Mesenchymal stem cell (in vitro differentiated cells and primary cell): ENCODE results near the gene ASTN2.

Experiments
- DNase-seq: peaks from one replicate; pipeline ENCODE4 v3.0.0-alpha.2; 2013
- H2AFZ ChIP-seq: one replicate; pipeline ENCODE4 v1.6.1; 2013; ENCODE audit warnings: low read depth, mild to moderate bottlenecking, control low read depth, inconsistent platforms, low read length, moderate library complexity
- H2AK5ac ChIP-seq: 2 replicates; pipeline ENCODE4 v1.6.1; 2013; ENCODE audit warnings: low read length, moderate library complexity, mild to moderate bottlenecking, inconsistent platforms; ENCODE audit not compliant: severe bottlenecking
- H2BK120ac ChIP-seq: one replicate; pipeline ENCODE4 v1.6.1; 2013; ENCODE audit warnings: low read depth, mild to moderate bottlenecking, inconsistent platforms, low read length, moderate library complexity
- H2BK12ac ChIP-seq, 2 experiments: one replicate each; pipeline ENCODE4 v1.6.1; 2013; ENCODE audit warnings: inconsistent platforms in 2 of 2, low read length in 2 of 2, mild to moderate bottlenecking in 2 of 2, moderate library complexity in 2 of 2, control low read depth in 1 of 2
- H2BK15ac ChIP-seq: one replicate; pipeline ENCODE4 v1.6.1; 2013; ENCODE audit warnings: mild to moderate bottlenecking, low read depth, inconsistent platforms; ENCODE audit not compliant: poor library complexity, severe bottlenecking
- H2BK5ac ChIP-seq: 2 replicates; pipeline ENCODE4 v1.6.1; 2013; ENCODE audit warnings: low read depth, mild to moderate bottlenecking, low read length, control low read depth, inconsistent platforms; ENCODE audit not compliant: poor library complexity, severe bottlenecking
- H3K14ac ChIP-seq, 2 experiments: one replicate each; pipeline ENCODE4 v1.6.1; 2013; ENCODE audit warnings: inconsistent platforms in 2 of 2, low read length in 2 of 2, control low read depth in 1 of 2, mild to moderate bottlenecking in 1 of 2, moderate library complexity in 1 of 2
- H3K18ac ChIP-seq, 2 experiments: one replicate each; pipeline ENCODE4 v1.6.1; 2013; ENCODE audit warnings: inconsistent platforms in 2 of 2, low read length in 2 of 2, control low read depth in 1 of 2, low read depth in 1 of 2, mild to moderate bottlenecking in 1 of 2
- H3K23ac ChIP-seq, 2 experiments: one replicate each; pipeline ENCODE4 v1.6.1; 2013; ENCODE audit warnings: inconsistent platforms in 2 of 2, low read length in 2 of 2, mild to moderate bottlenecking in 2 of 2, moderate library complexity in 2 of 2, control low read depth in 1 of 2
- H3K27ac ChIP-seq: 2 replicates; pipeline ENCODE4 v1.5.1; 2013; ENCODE audit warnings: mild to moderate bottlenecking, moderate library complexity, low read length, control low read depth, inconsistent platforms; ENCODE audit not compliant: poor library complexity, severe bottlenecking
- H3K27me3 ChIP-seq, 2 experiments: 2 replicates each; pipeline versions ENCODE4 v1.6.1 to v1.7.0; 2013; ENCODE audit warnings: low read length in 2 of 2, mild to moderate bottlenecking in 2 of 2, moderate library complexity in 2 of 2, control low read depth in 1 of 2, inconsistent platforms in 1 of 2; ENCODE audit not compliant: control insufficient read depth in 1 of 2, insufficient read depth in 1 of 2
- H3K36me3 ChIP-seq, 2 experiments: 2 replicates each; pipeline versions ENCODE4 v1.6.1 to v1.7.0; 2013; ENCODE audit warnings: low read length in 2 of 2, control low read depth in 1 of 2, inconsistent platforms in 1 of 2, low read depth in 1 of 2, mild to moderate bottlenecking in 1 of 2; ENCODE audit not compliant: insufficient read depth in 2 of 2, control insufficient read depth in 1 of 2
- H3K4ac ChIP-seq, 2 experiments: one replicate each; pipeline ENCODE4 v1.6.1; 2013; ENCODE audit warnings: inconsistent platforms in 2 of 2, low read length in 2 of 2, mild to moderate bottlenecking in 2 of 2, moderate library complexity in 2 of 2, control low read depth in 1 of 2, low read depth in 1 of 2
- H3K4me1 ChIP-seq: 2 replicates; pipeline ENCODE4 v1.6.1; 2013; ENCODE audit warnings: low read depth, low read length, control low read depth; ENCODE audit not compliant: control insufficient read depth, insufficient read depth
- H3K4me2 ChIP-seq: 2 replicates; pipeline ENCODE4 v1.6.1; 2013; ENCODE audit warnings: low read length, mild to moderate bottlenecking, inconsistent platforms; ENCODE audit not compliant: poor library complexity, severe bottlenecking
- H3K4me3 ChIP-seq, 2 experiments: 2 replicates each; pipeline versions ENCODE4 v1.5.1 to v1.7.0; 2013; ENCODE audit warnings: low read length in 2 of 2, mild to moderate bottlenecking in 2 of 2, control low read depth in 1 of 2, low read depth in 1 of 2; ENCODE audit not compliant: insufficient read depth in 1 of 2
- H3K79me1 ChIP-seq: replicated peaks from 2 replicates; pipeline ENCODE4 v1.6.1; 2013; ENCODE audit warnings: mild to moderate bottlenecking, control low read depth, low read length, inconsistent platforms; ENCODE audit not compliant: poor library complexity, severe bottlenecking
- H3K9ac ChIP-seq: 2 replicates; pipeline ENCODE4 v1.7.0; 2013; ENCODE audit warnings: mild to moderate bottlenecking, low read length, moderate library complexity
- H3K9me3 ChIP-seq: 2 replicates; pipeline ENCODE4 v1.7.0; 2013; ENCODE audit warnings: mild to moderate bottlenecking, low read length; ENCODE audit not compliant: control insufficient read depth
- H4K8ac ChIP-seq: one replicate; pipeline ENCODE4 v1.6.1; 2013; ENCODE audit warnings: inconsistent platforms, mild to moderate bottlenecking, low read length, moderate library complexity
- H4K91ac ChIP-seq: one replicate; pipeline ENCODE4 v1.6.1; 2013; ENCODE audit warnings: mild to moderate bottlenecking, low read length, inconsistent platforms
- WGBS: methylation state at CpG from one replicate; pipeline ENCODE4 v1.1.7; 2013; ENCODE audit warnings: mixed read lengths; 5-methylcytosine and 5-hydroxymethylcytosine counted together

Gene ASTN2

GRCh38 chr9:116482740-116483139 lies 932.1 kb downstream of the ASTN2 start:
- Histone ChIP-seq H3K18ac (no peak overlapping the region), H4K91ac (no peak overlapping the region), H2AFZ (no peak overlapping the region), H2AK5ac (no peak overlapping the region), H3K9ac (no peak overlapping the region), H3K27me3 (no peaks in the 10 kb centered on the region), H3K36me3 (peaks cover 0 to 26% of the 10 kb centered on the region in 2 experiments), H2BK5ac (no peak overlapping the region), H3K4me2 (no peak overlapping the region), H3K4me3 (no peak overlapping the region), H3K9me3 (no peaks in the 10 kb centered on the region), H2BK120ac (no peak overlapping the region), H3K14ac (no peak overlapping the region), H3K27ac (no peak overlapping the region), H3K4me1 (peaks cover 4% of the 10 kb centered on the region), H3K4ac (no peak overlapping the region), H3K79me1 (no peaks in the 10 kb centered on the region), H4K8ac (no peak overlapping the region), H3K23ac (no peak overlapping the region), H2BK12ac (no peak overlapping the region), H2BK15ac (no peak overlapping the region)
- 89% methylated on average over 1 of the region's 1 CpG for WGBS
- no peak for DNase-seq

- no peaks in the 10 kb centered on the region for H3K79me1 ChIP-seq
- H3K36me3 ChIP-seq = peaks cover 3 to 12% of the 10 kb centered on the region in 2 experiments
- no peaks in the 10 kb centered on the region for H3K9me3 ChIP-seq
- H2AFZ ChIP-seq = no peak overlapping the region
- H3K14ac ChIP-seq = no peak overlapping the region
- peaks cover 7% of the 10 kb centered on the region for H3K4me1 ChIP-seq
- WGBS = 97% methylated on average over 4 of the region's 4 CpGs
- H4K91ac ChIP-seq = no peak overlapping the region
- H2BK12ac ChIP-seq = no peak overlapping the region
- no peaks in the 10 kb centered on the region for H3K27me3 ChIP-seq
- no peak overlapping the region for H2BK15ac ChIP-seq
- peak overlapping the region; percentile 4 for H4K8ac ChIP-seq
- no peak overlapping the region for H2BK120ac ChIP-seq
- H3K23ac ChIP-seq = no peak overlapping the region
- H2AK5ac ChIP-seq = no peak overlapping the region
- no peak overlapping the region for H3K4me2 ChIP-seq
- H3K27ac ChIP-seq = no peak overlapping the region
- H3K4ac ChIP-seq = no peak overlapping the region
- H3K4me3 ChIP-seq = no peak overlapping the region
- DNase-seq = no peak
- H2BK5ac ChIP-seq = no peak overlapping the region
- H3K9ac ChIP-seq = no peak overlapping the region
- H3K18ac ChIP-seq = no peak overlapping the region
Observed at GRCh38 chr9:116480700-116481099, 934.2 kb downstream of the ASTN2 start.

- Histone ChIP-seq H2AFZ (no peak overlapping the region), H3K4ac (no peak overlapping the region), H2AK5ac (no peak overlapping the region), H2BK5ac (no peak overlapping the region), H3K23ac (no peak overlapping the region), H3K27ac (no peak overlapping the region), H3K4me1 (peaks cover 7% of the 10 kb centered on the region), H3K18ac (no peak overlapping the region), H3K36me3 (peaks cover 3 to 7% of the 10 kb centered on the region in 2 experiments), H4K8ac (no peak overlapping the region), H4K91ac (no peak overlapping the region), H3K9me3 (no peaks in the 10 kb centered on the region), H2BK15ac (no peak overlapping the region), H3K4me2 (no peak overlapping the region), H3K4me3 (no peak overlapping the region), H3K27me3 (no peaks in the 10 kb centered on the region), H2BK12ac (no peak overlapping the region), H3K79me1 (no peaks in the 10 kb centered on the region), H2BK120ac (no peak overlapping the region), H3K9ac (no peak overlapping the region), H3K14ac (no peak overlapping the region)
- no peak for DNase-seq
Observed at GRCh38 chr9:116479967-116480366, 934.9 kb downstream of the ASTN2 start.

GRCh38 chr9:116479056-116479544 lies 935.8 kb downstream of the ASTN2 start:
- Histone ChIP-seq H3K14ac (no peak overlapping the region), H2BK15ac (no peak overlapping the region), H4K8ac (no peak overlapping the region), H3K79me1 (no peaks in the 10 kb centered on the region), H4K91ac (no peak overlapping the region), H2BK12ac (no peak overlapping the region), H3K27ac (no peak overlapping the region), H3K4me1 (peaks cover 7% of the 10 kb centered on the region), H3K36me3 (peaks cover 3 to 7% of the 10 kb centered on the region in 2 experiments), H3K27me3 (no peaks in the 10 kb centered on the region), H2AK5ac (no peak overlapping the region), H3K9me3 (no peaks in the 10 kb centered on the region), H3K4me2 (no peak overlapping the region), H3K23ac (no peak overlapping the region), H2AFZ (no peak overlapping the region), H3K9ac (no peak overlapping the region), H3K4me3 (no peak overlapping the region), H2BK120ac (no peak overlapping the region), H2BK5ac (no peak overlapping the region), H3K4ac (no peak overlapping the region), H3K18ac (no peak overlapping the region)
- DNase-seq = no peak
- WGBS = 100% methylated on average over 1 of the region's 1 CpG
